HT-29 (cell line): ENCODE results near the gene BCKDHB. TPM values are rescaled to one million over a fixed set of nuclear protein-coding genes. Genes with fewer than 3 reads are reported as not detected.
"Not testable (repeated sequence)": the region's sequence is repeated elsewhere in the genome, so short reads cannot be mapped to it uniquely, and the experiment has no call there.

Experiments
- DNase-seq: peaks from one replicate; pipeline ENCODE4 v3.0.0-alpha.2; 2015; ENCODE audit warnings: low spot score
- total RNA-seq: library from RNA; depleted of rRNA; stranded (reverse); fragments of >200 nt; shearing (Covaris generic); gene quantifications from 2 replicates; pipeline ENCODE4 v1.2.3, GENCODE V29; 2014

The BCKDHB gene
- total RNA-seq, 1 experiment from 2014 or later: 25.0 TPM

DNA sequence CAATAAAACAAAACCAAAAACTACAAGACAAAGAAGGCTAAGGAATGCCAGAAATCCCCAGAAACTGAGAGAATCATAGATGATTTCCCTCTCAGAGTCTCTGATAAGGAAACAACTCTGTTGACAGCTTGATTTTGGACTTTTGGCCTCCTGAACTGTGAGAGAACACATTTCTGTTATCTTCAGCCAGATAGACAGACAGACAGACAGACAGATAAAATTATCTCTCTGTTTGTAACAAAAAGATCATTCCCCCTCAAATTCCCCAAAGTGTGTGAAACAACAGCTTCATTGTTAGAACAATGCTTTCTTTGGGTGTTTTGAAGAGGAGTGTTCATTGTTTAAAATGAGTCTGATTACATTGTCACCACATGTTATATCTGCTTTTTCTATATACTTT, 148.2 kb downstream of the BCKDHB start:
- no peak for DNase-seq

DNA sequence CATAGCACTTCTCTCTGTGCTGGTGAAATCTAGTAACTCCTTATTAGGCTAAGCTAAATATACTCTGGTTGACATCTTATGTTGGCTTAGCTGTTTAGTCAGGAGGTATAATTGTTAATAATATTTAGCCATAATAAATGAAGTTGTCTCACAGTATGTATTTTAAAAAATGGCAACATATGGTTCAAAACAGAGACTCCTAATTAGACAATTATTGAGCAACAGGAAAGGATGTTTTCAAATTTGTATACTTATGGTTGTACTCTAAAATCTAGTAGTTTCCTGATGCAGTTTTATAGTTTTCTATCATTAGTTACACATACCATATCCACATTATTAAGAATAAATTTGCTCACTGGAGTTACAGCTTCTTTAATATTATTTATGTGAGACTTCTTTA, 150.2 kb downstream of the BCKDHB start:
- DNase-seq: no peak

DNA sequence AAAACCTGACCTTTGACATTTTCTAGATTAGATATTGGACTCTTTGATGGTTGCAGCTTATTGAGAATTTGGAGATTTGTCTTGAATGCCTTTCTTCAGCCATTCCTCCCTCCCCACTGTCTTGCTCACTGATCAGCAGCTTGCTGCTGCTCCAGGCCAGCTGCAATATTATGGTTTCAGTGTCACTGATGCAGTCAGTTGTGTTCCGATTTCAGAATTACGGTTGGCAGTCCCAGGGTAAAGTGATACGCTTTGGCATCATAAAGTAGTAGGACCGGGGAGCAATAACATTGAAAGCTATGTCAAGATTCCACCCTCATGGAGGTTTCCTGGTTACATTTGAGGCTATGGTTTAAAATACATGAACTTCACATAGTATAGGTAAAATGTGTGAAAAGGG, 152.6 kb downstream of the BCKDHB start:
- no peak for DNase-seq

DNA sequence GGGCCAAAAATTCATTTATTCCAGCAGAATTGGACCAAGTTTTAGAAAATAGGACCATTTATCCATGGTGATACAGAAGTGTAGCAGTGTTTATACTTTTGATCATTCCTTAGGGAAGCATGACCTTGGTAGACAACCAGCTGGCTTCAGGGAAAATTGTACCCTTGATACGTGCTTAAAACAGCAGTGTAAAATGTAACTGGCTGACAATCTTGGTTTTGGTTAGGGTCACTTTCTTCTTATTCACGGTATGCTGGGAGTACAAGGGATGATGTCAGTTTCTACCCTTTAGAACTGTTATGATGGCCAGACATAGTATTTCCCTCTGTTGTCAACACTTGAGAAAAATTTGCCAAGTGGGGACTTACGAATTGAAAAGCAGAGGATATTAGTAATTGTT, 157.1 kb downstream of the BCKDHB start:
- no peak for DNase-seq

DNA sequence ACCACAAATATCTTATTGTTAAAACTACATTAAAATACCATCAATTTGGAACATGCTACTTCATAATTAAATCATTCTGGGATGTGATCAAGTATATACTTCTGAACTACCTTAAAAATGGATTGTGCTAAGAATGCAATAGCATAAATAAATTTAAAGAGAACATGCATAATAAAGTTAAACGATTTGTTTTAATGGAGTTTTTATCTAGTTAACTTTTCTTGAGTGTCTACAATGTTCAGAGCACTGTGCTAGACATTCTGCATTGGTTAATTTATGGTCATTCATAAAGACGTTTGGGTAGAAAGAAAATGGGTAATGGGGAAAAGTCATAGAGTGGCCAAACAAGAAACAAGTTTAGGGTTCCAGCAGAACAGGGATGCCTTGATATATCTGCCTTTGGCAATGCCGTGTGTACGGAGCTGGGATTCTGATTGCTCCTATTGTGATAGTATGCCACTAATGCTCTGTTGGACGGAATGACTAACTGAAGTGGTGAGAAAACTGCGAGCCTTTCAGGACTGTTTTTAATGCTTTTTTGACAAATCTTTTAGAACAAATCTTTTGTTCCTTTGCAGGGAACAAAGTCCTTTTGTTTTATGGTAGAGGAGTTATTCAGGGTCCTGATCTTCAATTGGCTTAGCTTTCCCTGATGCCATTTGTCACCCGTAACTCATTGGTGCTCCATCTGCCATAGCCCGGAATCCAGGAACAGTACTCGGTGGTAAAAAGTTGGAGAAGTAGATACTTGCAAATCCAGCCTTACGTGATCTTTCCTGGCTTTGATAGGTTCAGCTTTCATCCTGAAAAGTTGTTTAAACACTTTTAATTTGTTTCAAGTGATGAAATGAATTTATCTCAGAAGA, 162.6 kb downstream of the BCKDHB start:
- no peak for DNase-seq

DNA sequence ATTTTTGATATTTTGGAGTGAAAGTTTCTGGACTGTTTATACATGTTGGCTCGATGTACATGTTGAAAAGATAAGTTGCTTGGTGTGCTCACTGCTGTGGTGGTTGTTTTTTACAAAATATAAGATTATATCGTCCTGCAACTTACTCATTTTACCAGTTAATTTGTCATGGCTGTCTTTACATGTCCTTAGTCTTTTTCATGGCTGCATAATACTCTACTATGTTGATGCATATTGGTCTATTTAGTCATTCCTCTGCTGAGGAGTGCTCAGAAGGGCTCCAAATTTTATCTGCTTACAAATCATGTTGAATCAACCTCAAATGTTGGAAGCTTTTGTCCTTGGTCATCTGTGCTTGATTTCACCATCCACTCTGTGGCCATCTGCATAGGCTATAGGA, 164.6 kb downstream of the BCKDHB start:
- DNase-seq: no peak

DNA sequence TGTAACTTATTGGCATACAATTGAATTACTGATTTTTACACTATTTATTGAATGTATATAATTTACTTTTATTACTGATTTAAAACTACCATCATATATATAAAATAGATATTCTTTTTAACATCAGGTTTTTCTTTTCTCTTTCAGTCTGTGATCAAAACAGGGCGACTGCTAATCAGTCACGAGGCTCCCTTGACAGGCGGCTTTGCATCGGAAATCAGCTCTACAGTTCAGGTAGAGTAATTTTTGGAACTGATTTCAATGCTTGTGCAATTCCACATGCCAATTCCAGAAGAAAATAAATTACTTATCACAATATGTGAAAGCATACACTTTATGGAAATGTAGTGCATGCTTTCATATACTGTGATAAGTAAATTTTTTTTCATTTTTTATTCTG, 166.5 kb downstream of the BCKDHB start:
- DNase-seq: no peak

DNA sequence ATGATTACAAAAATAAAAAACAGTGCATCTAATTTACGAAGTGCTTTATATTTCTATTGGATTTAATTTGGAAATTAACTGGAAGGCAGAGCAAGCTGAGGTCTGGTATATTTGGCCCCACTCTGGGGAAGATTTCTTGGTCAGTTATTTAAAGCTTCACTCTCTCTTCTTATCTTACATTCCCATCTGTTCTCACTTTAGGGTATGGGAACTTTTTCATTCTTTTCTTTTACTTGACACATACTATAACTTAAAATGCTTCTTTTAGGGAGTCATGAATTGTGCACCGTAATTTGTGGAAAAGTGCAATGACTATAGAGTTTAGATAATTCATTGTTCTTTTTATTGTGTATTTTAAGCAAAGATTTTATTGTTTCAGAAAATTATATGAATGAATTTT, 170.4 kb downstream of the BCKDHB start:
- no peak for DNase-seq

DNA sequence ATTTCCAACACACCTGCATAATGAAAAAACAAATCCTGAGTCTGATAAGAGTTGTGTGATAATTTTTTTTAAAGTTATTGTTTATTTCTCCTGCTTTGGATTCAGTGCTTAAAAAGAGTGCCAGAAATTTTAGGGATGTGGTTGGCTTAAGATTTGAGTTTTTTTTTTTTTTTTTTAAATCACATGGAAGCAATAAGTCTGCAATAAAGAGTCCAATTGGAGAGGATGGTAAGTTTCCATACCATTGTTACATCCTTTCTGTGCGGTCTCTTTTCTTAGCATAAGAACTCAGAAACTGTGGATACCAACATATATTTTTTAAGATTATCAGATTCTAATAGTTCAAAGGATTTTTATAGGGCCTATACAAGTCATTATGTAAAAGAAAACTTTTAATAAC, 171.0 kb downstream of the BCKDHB start:
- no peak for DNase-seq

DNA sequence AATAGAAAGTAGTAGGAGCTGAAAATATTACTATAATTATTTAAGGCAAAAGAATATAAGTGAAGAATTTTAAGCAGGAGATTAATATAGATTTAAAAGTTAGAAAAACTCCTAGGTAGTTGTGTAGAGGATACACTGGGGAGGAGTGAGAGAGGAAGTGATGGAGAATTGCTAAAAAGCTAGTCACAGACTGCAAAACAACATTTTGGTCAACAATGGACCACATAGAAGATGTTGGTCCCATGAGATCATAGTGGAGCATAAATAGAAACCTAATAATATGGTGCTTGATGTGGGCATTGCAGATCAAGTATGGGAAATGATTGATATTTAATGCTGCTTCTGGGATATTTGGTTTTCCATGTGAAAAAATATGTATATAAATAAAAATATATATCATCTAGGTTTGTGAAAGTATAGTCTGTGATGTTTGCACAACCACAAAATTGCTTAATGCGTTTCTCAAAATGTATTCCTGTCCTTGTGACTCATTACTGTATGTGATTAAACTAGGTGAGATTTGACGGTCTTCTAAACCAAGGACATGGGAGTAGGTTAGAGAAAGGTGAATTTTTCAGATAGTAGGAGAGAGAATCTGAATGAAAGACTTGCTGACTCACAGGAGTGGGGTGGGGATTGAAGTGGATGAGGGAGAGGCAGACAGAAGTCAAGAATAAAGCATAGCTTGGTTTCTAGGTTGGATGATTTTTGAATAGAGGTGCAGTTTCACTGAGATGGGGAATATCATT, 174.0 kb downstream of the BCKDHB start:
- DNase-seq: no peak

DNA sequence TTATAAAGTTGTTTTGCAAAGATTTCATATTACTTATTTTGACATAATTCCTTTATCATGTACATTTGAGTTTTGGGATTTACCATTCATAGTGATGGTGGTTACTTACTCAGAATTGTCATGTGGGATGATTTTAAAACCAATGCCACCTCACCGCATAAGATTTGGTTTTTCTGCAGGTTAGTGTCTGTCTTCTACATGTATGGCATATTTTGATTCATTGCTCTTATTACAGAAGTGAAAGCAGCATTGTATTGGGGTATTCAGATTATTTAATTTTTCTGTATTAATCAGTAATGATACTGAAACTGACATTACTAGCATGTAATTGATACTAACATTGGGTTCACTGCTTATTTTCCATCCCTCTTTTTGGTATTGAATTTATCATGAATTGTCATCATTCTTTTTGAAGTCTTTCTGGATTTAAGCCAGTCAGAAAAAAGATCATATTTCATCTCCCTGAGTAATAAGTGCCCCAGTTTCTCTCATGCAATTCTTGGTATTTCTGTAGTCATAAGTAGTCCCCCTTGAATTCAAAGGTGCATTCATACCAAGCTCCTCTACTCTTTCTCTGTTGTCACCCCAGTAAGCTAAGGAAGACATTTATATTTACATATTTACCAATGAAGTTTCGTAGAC, 176.6 kb downstream of the BCKDHB start:
- DNase-seq: no peak

DNA sequence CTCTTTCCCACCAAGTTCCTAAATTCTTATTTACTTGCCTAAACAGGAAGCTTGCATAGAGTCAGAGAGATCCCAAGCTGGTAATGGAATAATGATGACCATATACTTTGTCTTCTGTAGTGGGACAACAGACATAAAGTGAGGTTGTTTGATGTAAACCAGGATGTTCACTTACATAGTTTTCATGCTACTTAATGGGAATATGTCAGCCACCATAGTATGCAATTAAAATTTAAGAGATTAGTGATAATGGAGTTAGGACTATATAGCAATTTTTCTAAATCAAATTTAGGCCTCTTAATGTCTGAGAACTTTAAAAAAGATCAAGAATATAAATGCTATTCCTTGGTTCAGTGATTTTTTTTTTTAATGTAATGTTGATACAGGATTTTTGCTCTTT, 180.6 kb downstream of the BCKDHB start:
- no peak for DNase-seq

DNA sequence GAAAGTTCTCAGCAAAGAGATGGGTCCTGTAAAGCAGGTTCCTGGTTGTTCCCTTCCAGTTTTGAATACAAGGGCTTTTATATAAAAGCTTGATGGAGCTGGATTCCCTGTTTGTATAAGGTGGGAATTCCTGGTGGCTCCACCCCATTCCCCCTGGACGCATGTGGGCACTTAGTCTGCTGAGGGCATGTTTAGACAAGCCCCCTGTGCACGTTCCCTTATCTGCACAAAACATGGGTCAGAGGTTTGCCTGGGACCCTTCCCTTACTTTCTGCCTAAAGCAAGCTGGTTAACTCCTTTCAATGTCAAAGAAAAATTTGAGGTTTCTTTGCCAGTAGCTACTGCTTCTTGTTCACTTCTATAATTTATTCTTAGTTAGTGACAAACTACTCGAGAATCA, 181.1 kb downstream of the BCKDHB start:
- DNase-seq: no peak

DNA sequence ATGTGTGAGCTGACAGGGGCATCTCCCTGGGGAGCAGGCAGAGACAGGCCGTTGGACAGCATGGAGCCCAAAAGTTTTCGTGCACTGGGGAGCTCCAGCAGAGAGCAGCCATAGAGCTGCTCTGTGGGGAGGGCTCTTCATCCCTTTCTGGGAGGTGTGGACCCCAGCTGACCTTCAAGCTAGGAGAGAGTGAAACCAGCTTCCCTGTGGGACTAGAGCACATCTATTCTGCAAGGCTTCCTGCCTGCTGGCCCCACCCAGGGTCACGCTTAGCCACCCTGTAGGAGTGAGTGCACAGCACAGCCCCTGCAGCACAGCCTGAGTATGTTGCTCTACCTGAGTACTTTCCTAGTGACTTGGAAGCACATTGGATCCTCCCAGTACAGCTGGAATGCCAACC, 183.3 kb downstream of the BCKDHB start:
- no peak for DNase-seq

DNA sequence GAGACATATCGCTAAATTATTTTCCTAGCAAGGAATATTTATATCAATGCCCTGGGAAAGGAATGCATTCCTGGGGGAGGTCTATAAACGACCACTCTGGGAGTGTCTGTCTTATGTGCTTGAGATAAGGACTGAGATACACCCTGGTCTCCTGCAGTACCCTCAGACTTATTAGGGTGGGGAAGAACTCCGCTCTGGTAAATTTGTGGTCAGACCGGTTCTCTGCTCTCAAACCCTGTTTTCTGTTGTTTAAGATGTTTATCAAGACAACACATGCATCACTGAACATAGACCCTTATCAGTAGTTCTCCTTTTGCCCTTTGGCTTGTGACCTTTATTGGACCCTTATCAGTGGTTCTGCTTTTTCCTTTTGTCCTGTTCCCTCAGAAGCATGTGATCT, 188.1 kb downstream of the BCKDHB start:
- DNase-seq: not testable (repeated sequence)

DNA sequence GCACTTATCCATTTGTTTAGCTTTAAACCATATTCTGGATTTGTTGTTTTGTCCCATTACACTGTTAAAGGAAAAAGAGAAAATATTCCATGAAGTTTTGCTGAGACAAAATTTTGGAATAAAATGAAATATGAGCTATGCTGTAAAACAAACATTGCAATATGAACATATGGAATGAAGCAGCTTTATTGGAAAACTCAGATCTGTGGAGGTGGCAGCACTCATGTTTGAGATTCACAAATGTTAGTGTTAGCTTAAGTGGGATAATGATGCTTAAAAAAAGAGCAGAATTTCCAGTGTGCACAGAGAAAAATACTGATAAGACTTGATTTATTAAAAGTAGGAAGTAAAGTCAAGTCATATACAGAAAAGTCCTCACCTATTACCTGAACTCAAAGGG, 196.2 kb downstream of the BCKDHB start:
- no peak for DNase-seq

DNA sequence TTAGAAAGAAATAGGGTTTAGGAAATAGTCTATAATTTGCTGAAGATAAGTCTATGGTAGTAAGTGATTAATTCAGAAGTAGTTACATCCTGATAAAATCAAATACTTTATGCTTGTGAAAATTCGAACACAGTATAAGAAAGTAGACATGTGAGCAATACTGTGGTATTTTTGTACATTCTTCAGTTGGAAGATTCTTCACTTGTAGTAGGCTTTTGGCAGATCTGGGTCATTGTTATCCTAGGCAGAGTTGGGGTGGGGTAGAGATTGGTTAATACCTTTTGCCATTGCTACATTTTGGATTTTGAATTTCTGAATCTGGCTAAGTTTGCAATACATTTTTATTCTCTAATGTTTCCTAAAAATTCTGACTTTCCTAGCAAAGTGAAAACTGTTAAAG, 197.5 kb downstream of the BCKDHB start:
- DNase-seq: no peak

DNA sequence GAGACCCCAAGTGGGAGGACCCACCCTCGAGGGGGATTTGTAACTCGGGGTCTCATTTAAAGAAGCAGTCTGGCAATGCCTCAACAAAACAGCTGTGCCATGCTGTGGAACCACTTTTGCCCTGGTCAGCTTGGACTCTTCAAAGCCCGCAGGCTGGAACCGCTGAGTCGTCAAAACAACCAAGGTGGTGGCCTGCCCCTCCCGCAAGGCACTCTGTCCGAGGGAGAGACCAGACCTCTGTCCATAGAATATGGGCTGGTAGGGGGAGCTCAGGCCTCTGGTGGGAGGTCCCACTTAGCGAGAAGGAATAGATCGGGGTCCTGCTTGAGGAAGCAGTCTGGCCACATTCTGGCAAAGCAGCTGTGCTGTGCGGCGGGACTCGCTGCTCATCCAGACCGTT, 208.1 kb downstream of the BCKDHB start:
- no peak for DNase-seq

DNA sequence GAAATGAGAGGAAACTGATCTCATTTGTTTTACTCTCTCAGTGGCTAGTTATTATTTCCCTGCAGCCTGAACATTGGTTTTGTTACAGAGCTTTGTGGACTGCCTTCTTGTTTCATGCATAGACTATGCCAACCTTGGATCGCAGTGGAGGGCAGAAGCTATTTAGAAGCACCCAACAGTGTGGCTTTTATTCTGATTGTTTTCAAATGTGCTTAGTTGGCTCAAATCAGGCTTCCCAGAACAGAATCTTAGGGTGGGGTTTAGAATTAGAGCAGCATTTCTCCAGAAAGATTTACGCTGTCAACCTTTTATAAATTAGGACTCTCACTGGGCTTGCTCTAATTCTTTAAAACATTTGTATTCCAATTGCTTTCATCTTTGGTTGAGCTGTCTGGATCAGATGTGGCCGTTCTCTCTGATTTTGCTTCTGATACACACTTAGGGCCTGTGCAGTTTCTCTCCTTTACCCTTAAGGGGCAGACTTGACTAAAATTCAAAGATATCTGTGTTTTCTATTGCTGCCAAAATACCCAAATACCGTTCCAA, 210.3 kb downstream of the BCKDHB start:
- DNase-seq: no peak

DNA sequence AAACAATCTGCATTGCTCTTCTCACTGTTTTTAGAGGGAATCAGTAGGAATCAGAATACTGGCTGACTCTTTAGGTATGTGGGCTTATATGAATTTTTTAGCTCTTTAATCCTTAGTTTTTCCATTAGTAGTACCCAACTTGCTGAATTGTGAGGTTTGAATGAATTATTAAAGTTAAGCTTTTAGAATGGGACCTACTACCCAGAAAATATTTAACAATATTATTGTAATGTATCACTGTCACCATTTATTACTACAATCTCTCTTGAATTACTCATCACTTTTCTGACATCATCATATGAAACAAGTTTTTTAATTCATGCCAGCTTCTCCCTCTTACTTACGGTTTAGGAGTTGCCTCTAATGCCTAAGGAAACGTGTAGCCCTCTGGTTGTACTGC, 212.7 kb downstream of the BCKDHB start:
- no peak for DNase-seq

DNA sequence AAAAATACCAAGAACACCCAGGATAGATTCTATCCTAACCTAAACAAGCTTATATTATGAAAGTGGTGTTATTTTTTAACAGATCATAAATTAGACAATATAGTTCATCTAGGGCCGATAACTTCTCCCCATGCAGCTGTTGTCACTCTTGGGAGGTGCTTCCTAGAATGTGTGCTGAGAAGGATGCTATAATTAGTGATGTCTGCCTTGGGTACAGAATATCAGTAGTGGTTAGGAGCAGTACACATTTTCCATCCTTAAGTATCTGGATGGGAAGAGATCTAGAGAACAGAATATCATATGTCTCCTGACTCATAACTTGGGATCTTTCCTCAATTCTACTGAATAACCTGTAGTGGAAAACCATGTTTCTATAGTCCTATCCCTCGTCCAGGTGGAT, 214.5 kb downstream of the BCKDHB start:
- no peak for DNase-seq

DNA sequence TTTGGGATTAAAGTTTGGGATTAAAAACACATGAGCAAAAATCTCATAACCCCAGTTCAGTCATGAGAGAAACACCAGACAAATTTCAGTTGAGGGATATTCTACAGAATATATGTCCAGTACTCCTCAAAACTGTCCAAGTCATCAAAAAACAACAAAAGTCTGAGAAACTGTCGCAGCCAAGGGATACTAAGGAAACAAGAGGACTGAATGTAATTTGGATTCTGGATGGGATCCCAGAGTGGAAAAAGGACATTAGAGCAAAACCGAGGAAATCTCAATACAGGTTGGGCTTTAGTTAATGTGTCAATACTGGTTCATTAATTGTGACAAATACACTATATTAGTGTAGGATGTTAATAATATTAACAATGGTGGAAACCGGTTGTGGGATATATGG, 219.3 kb downstream of the BCKDHB start:
- DNase-seq: no peak
